TTC549 (cell line): ENCODE results near the gene PLXNA4.

Source experiments
- FAIRE-seq: peaks from 2 replicates; lab custom pipeline; 2012; peaks lifted over from hg19 to GRCh38; lab: Jason Lieb, UNC

The PLXNA4 gene

DNA sequence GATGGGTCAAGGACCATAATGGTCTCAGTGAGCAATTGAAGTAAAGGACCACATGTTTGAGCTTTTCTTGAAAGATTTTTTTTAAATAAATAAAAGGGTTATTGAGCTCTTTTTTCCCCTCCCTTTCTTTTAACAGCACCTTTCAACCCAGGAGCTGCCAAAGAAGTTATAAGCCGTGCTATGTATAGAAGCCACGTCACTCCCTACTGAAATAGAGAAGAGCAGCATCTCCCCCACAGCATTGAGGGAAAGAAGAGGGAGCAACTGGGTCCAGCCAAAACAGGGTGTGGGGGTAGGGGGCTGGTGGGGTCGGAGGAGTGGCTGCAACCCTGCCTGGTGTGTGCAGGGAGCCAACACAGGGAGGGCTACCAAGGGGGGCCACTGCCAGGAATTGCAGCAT is 227.2 kb downstream of the PLXNA4 start:
- FAIRE-seq: no peak

DNA sequence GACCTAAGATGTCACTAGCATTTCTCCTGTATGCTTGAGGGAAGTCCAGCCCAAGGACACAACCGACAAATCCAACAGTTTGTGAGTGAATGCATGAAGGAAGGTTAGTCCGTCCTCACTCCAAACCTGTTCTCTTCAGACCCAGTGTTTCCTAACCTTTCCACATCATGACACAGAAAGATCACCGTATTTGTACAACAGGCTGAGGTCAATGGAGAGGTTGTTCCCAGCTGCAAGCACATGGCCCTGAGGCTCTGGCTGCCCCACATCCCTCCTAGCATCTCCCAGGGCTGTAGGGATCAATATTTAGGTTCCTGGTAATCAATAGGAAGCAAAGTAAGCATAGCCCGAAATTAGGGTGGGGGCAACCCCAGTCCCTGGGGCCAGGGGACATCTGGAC is 227.9 kb downstream of the PLXNA4 start:
- no peak for FAIRE-seq

DNA sequence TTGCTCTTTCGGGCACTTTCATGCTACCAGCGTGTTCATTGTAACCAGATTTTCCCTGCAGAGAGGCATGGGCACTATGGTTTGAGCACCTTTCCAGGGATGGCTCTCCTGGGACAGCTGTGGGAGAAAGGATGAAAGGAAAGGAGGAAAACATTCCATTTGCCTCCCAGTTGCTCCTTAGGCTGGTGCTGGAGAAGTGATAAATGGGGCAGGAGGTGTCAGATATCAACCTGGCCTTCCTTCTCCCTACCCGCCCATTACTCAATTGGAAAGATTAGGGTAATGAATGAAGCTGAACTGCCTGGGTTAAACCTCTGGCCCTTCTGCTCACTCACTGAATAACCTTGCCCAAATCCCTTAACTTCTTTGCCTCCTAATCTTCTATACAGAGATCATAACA is 228.4 kb downstream of the PLXNA4 start:
- no peak for FAIRE-seq

DNA sequence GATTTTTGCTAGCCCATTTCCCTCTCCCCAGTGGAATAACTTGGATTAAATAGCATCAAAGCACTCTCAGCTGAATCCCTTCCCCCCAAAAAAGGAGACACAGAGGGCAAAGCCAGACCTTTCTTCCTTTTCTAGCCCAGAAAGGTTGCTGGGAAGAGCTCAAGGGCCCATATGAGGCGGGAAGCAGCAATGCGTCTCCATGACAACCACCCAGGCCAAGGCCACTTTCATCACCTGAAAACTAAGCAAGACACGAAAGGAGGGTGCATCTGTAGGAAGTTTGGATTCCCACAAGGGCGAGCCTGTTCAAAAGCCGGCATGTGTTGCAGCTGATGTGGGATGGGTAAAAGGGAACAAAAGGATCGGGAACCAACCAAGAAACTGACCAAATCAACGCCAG is 229.1 kb downstream of the PLXNA4 start:
- FAIRE-seq: no peak

DNA sequence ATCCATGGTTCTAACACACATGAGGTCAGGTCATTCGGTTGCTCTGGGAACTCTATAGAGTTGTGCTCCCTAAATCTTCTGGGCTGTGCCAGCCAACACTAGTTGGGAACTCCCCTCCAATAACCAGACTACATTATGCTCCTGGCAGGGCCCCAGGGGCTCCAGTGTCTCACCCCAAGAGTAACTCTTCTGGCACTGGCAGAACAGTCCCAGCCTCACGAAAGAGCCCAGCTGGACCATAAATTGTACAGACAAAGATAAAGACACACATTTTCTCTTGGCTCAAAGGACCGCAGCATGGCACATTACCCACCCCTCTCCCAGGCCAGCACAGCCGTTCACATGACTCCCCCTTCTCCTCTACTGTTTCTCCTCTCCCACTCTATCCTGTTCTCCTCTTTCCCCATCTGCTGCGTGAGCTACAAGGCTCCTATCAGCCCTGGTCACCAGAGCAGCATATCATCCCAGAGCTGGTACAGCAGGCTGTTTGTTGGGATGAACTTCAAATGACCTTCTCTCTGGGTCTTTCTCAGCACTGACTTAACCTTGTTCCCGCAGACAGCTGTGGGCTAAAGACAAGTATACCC is 230.6 kb downstream of the PLXNA4 start:
- no peak for FAIRE-seq

DNA sequence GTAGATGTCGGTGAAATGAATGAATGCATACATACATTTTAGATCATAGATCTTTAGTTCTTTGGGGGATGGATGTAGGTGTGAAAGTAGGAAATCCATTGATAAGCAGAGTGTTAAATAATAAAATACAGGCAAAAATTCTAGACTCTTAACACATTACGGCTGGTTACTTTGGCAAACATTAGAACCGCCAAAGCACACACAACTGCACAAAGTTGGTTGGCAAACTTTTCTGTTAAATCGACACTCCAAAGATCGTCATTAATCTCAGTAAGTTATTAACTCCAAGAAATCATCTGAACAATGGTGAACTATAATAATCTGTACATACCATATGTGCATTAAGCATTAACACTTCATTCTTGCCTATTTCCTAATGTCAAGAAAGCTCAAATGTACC is 231.2 kb downstream of the PLXNA4 start:
- no peak for FAIRE-seq

DNA sequence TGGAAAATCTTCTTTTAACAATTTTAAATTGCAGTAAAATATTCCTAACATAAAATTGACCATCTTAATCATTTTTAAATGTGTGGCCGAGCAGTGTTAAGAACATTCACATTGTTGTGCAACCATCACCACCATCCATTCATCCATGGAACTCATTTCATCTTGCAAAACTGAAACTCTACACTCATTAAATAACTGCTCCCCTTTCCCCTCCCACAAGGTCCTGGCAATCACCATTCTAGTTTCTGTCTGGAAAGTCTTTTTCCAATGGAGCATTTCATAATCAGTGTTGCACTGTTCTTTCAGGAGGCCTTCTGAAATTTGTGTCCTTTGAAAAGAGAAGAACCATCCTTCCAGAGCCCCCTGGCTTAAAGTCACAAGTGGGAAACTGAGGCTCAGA is 233.1 kb downstream of the PLXNA4 start:
- FAIRE-seq: no peak

DNA sequence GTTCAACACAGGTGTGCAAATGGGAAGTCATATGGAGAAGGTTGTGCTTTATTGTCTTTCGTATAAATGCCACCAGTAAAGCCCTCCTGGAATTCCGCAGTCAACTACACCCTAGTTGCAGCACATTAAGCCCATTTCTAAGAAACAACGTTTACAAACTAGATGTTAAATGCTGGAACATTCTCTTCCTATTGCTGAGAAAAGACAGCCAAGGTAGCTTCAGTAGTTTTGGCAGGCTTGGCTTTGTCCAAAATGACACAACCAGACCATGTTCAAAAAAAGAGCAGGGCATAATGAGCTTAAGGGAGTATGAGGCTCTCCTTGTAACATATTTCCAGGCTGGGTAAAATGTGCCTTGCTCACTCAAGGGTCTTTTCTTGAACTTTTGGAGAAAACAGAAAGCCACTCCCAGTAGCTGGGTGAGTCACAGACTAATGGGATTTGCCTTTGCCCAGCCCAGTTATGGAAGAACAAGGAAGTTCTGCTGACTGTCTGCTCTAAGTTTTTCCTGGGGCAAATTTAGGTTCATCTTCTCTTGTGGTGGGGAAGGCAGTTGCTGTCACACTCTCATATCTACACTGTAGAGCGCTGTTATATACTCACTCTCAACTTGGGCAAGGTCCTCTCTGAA is 238.7 kb downstream of the PLXNA4 start:
- no peak for FAIRE-seq

DNA sequence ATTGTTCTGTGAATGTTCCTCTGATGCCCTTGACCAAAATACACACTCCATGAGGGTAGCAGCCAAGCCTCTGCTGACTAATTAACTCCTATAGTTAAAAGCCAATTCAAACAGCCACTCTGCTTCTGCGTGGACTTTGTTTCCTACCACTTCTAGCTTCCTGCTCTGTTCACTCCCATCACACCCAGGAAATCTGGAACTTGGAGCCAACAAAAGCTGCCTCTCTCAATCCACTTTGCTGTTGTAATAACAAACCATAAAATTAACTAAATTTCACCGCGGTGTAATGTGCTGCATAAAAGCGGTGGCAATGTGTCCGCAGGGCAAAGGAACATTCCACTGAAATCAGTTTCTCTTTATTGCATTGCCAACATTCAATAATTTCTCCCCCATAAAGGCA is 239.5 kb downstream of the PLXNA4 start:
- no peak for FAIRE-seq

DNA sequence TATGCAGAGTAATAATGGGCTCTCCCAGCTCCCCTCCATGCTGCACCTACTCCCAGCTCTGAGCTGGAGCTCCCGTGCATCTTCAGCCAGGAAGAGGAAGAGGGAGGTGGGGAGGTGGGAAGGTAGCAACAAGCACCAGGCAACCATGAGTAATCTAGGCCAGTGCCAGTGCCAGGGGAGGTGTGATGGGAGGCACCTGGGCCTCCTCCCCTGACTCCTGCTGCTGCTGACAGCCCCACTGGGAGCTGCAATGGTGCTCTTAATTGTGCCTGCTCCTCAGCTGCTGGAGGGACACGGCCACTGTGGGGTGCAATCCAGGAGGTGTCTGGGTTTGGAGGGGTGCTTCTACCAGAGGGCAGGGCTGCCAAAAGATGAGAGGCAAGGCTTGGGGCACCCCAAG is 243.0 kb downstream of the PLXNA4 start:
- no peak for FAIRE-seq

DNA sequence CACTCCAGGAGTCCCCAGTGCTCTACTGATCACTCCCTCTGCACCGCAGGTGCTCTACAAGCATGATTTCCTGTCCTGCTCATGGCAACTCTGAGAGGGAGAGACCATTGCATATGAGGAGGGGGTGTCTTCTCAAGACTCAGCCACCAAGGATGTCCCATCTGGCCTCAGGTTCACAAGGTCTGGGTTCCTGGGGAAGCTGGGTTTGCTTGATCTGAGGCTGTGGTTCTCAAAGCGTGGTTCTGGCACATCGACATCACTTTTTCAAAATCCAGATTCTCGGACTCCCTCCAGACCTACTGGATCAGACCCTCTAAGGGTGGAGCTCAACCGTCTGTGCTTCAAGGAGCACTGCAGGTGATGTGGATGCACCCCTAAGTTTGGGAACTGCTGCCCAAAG is 247.5 kb downstream of the PLXNA4 start:
- FAIRE-seq: no peak

DNA sequence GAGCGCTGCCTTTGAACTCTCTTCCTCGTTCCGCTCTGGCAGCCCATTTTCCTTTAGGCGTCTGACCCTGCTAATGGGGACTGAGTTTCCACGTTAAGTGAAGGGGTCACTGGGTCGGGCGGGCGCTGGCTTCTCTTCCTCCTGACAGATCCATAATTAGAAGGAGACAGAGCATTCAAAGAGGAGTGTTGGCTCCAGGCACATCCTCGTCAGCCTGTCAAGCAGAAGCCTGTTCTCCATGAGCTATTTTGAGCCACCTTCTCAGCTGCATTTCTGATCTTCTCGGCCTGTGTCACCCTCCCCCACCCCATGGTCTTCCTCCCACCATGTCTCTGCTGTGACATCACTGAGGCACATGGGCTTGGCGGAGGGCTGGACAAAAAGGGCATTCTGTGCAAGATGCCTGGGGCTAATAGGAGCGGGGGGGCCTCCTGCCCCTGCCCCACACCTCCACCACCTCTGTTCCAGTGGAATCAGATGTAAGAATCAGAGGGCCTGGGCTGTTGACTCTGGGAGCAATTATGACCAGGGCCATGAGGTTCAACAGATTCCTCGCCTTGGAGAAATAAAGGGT is 248.1 kb downstream of the PLXNA4 start:
- no peak for FAIRE-seq

DNA sequence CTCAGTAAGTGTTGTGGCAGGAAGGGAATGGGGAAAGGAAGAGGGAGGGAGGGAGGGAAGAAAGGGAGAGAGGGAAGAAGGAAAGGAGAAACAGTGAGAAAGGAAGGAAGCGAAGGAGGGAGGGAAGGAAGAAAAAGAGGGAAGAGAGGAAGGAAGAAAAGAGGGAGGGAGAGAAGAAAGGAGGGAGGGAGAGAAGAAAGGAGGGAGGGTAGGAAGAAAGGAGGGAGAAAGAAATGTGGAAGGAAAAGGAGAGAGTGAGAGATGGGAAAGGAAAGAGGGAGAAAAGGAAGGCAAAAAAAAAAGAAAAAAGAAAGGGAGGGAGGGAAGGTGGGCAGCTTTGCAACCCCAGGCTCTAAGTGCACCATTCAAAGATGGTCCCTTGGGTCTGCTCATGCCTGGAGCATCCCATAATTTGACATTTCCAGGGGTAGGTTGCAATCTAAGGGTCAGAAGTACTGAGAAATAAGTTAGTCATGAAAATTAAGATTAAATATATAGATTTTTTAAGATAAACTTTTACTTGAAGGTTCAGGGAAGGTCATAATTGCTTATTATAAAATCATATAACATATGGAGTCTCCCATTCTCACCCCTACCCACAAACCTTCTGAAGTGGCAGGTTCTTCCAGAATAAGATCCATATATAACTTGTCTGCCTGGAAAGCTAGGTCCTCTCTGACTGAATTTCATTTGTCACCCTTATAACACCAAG is 249.2 kb downstream of the PLXNA4 start:
- FAIRE-seq: no peak

DNA sequence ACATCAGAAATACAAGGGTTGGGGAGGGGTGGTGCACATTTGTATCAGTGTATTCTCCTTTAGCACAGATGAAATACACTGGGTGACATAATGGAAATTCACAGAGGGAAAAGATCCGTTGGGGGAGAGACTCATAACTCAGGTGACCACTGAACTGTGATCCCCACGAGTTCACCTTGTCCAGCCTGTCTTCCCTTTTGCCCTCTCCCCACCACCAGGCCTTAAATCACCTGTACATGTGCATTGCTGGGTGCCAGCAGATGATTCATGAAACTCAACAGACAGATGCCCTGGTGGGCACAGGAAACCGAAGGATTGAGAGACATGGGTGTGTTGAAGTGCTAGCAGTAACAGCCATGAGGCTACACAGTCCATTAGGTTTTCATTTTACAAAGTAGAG is 253.3 kb downstream of the PLXNA4 start:
- FAIRE-seq: no peak

DNA sequence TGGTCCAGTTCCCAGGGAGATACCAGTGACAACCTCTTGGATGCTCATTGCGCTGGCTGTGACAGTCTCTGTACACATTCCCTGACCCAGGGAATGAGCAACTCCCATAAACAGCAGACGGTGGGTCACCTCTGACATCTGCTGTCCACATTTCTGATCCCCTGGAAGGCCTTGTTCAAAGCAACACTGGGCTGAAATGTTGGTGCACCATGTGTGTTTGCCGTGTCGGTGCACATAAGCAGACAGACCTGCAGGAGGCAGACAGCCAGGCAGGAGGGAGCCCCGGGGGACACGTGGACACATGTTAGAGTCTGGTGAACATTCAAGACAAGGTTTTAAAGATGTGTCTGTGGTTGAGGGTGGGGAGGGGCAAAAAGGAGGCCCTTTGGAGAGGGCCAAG is 254.9 kb downstream of the PLXNA4 start:
- no peak for FAIRE-seq

DNA sequence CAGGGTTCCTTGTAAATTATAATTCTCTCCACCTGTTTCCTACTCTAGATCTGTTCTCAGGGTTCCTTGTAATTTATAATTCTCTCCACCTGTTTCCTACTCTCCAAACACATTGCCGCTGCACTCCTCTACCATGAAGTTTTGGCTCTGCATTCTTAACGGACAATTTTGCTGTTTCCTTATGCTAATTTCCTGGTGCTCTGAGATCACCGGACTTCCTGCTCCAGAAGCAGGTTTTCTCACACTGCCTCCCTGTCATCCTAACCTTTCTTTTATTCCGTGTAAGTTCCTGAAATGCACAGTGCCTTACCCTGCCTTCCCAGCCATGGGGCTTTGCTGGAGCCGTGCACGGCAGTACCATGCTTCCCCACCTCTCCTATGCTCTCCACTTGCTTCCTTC is 256.8 kb downstream of the PLXNA4 start:
- no peak for FAIRE-seq

DNA sequence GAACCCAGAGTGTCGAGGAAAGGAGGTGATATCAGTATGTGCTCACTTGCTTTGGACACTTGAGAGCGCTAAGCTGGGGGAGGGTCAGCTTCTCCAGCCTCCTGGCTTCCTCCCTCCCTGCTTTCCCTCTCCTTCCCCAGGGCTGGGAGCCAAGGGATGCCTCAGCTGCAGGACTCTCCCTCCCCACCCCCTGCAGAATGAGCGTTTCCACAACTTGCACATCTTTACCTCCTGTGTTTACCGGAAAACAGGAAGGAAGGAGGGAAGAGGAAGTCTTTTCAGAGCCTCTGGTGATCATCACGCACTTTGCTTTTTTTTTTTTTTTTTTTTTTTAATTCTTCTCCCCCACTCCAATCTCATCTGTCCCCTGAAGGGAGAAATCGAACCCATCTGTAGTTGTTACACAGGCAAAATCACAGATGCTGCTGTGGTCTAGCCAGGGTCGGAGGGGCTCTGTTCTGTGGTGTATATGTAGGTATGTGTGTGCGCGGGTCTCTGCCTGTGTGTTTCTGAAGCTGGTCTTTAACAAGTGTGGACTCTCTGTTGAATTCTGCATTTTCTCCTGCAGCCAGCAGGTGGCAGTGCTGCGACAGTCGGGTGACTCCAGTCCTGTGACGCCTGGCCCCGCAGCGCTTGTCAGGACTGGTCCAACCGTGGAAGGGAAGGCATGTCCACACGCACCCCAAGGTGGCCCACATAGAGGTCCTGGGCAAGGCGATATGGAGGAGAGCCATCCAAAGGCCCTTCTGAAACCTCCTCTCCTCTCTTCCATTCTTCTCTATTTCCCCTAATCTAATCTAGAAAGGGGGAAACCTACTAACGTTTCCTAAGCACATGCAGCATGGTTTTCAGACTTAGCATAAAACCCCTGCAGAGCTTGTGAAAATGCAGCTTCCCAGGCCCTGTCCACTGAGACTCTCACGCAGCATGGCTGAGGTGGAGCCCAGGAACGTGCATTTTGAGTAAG is 257.6 kb downstream of the PLXNA4 start:
- no peak for FAIRE-seq

DNA sequence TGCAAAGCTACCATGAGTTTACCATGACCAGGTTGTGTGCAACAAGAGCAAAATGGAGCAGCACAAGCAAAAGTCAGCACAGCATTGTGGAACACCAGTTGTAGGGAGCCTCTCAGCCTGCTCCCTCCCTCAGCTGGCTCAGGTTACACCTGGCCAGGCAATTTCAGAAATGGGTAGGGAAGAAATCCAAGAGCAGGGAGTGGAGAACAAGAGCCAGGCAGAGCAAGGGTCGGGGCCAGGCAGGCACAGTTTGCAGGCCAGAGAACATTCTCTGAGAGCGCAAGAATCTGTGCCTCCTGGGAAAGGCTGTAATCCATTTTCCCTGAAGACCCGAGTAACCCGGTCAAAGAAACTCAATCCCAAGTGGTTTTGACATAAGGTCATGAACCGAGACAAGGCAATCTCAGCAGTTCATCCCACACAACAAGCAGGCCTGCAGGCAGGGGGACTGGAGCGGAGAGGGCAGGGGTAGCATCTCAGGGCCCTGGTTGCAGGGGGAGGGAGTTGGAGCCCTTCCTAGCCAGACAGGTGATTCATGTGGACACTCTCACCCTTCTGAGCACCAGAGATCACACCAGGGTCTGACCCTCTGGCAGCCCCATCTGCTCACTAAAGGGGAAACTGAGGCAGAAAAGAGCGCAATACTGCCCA is 258.4 kb downstream of the PLXNA4 start:
- no peak for FAIRE-seq

DNA sequence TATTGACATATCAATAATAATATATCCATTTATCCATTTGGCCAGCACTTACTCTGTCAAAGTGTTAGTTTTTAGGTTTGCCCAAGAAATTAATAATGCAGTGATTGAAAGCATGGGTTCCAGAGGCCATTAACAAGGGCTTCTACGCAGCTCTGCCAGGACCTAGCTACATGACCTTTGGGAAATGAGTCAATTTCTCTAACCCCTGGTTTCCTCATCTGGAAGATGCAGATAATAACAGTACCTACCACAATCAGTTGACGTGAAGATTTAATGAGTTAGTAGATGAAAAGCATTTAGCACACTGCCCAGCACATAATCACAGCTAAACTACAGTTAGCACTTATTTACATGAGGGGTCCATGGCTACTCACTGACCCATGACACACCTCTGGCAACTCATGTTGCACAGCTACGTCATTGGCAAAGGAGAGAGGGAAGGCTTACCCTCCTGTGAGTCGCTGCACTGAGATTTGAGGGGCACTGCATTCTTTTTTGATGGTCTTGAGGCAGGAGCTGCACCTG is 263.7 kb downstream of the PLXNA4 start:
- no peak for FAIRE-seq

DNA sequence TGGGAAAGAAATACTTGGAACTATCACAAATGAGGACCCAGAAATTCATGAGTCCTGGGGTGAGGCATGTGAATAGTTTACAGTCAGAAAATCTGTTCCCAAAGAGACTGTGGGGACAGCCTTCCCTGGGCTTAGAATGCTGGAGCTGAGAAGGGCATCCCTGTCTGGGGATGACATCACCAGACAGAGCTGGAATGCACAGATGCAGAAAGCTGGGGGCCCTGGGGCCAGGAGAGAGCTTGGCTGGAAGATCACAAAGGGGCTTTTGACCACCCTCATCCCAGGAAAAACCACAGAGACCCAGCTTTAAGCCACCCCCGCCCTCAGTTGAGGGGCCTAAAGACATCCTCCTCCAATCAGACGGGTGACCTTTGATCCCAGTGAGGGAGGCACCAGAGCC is 264.5 kb downstream of the PLXNA4 start:
- no peak for FAIRE-seq

DNA sequence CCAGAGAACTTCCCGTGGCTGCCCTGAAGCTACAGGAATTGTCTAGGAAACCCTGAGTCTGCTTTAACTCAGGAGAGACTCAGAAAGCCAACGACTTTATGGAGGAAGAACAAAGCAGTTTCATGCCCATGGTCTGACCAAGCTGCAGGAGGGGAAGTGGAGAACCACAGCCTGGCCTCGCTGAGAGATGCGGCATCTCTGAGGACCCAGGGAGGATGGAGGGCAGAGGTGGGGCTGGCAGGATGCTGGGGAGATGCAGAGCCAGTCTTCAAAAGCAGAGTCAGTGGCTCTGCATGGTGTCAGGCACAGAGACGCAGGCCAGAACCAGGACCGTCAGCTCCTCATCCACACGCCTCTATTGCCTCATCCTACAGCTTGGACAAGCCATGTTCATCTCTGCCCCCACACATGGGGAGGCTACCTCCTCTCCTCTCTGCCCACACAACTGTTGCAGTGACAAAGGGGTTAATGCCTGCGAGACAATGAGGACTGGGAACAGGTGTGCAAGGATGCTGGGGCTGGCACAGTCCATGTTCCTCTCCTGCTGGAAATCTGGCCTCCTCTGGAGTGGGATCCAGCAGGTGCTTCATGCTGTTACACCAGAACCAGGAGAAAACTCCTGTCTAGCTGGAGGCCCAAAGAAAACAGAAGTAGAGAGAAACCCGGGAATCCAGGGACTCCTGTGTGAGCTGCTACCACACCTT is 267.0 kb downstream of the PLXNA4 start:
- no peak for FAIRE-seq
